ENCODE results near the gene TMEM150C.
"Not testable (repeated sequence)": the region's sequence is repeated elsewhere in the genome, so short reads cannot be mapped to it uniquely, and the experiment has no call there.

GRCh38 chr4:82547850-82548249, 13.9 kb downstream of the TMEM150C start:
- TF ChIP-seq EZH2 (IDR thresholded peaks at IDR 0.05; ENCODE audit: insufficient read depth, low read length); CTCF (IDR thresholded peaks at IDR 0.05; ENCODE audit: insufficient read depth, low read depth, low read length): not testable (repeated sequence)
